HG03060 (cell line): ENCODE data around the gene ELK4.
"Not testable (repeated sequence)": the region's sequence is repeated elsewhere in the genome, so short reads cannot be mapped to it uniquely, and the experiment has no call there.

Source experiments
- ATAC-seq: cut with Tn5 transposase; IDR thresholded peaks from one replicate; pipeline ENCODE4 v1.9.1; 2021; ENCODE audit warnings: low read depth, moderate number of reproducible peaks; ENCODE audit not compliant: unreplicated experiment

Gene ELK4

GRCh38 chr1:205664399-205665017 lies 32.7 kb upstream of the ELK4 start:
- ATAC-seq: no peak

DNA sequence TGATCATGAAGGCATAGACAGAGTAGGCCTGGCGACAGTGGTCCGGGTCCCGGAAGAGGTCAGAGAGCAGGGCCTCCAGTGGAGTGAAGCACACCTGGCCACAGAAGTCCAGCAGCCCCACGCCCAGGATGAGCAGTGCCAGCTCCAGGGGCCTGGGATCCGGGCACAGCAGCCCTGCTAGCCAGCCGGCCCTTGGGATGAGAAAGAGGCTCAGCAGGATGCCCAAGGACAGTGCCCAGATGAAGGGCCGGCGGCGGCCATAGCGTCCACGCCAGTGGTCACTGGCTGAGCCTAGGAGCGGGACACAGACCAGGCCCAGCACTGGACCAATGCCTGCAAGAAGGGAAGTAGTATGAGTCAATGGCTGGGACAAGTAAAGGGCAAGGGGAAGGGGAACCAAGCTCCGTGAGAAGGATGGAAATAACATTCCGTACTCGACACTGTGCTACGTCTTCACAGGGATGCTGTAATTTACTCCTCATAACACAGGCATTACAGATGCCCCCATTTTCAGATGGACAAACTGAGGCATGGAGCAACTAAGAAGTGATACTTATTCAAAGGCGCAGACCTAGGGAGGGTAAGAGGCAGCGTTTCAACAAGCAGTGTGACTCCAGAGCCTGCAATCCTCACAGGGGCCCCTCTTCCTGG lies 31.6 kb upstream of the ELK4 start:
- ATAC-seq: no peak

GRCh38 chr1:205662791-205663190 lies 31.0 kb upstream of the ELK4 start:
- ATAC-seq: no peak

DNA sequence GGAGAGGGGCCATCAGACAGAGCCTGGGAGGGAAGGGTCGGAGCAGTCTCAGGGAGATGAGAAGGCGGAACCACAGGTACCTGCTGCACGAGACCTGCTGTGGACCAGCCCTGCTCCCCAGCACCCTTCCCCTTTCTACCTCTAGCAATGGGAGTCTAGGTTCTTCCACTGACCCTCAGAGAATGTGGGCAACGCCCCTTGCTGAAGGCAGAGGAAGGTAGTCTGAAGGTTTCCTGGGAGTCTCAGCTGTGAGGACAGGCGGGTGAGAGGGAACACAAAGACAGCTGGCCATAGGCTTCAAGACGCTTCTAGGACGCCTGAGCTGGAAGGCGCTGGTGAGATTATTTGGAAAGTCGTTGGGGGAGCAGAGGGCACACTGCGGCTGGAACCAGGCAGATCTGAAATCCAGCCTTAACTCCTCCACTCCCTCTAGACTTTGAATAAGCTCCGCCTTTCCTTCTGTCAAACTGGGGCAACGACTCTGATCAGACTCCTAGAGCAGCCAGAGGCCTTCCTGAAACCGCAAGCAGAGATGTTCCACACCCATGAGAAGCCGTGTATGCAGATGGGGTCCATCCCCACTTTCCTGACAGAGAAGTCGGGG lies 30.4 kb upstream of the ELK4 start:
- no peak for ATAC-seq

DNA sequence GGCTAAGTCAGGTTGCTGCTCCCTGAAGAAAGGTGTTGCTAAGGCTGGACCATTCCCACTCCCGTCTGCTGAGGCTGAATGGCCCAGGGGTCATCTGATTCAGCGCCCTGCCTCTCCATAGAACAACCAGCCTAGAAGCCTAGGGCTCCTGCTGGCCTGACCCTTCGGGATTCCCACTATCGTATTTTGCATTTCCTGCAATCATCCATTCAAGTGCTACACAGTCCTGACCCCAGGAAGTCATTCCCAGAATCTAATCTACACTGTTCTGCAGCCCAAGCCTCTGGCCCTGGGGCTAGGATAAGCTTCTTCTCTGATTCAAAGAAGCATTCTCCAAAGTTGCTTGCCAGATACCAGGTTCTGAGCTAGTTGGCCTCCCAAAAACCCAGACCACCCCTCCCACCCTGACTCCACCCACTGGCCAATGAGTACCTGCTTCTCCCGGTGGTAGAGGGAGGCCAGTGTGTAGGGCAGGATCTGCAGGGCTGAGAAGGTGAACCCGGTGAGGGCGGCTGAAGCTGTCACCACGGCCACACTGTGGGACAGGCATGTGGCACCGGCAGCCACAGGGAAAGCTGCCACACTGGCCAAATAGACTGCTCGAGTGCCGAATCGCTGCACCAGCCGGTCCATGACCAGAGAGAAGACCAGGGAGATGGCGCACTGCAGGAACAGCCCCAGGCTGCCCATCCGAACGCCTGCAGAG lies 29.8 kb upstream of the ELK4 start:
- no peak for ATAC-seq

DNA sequence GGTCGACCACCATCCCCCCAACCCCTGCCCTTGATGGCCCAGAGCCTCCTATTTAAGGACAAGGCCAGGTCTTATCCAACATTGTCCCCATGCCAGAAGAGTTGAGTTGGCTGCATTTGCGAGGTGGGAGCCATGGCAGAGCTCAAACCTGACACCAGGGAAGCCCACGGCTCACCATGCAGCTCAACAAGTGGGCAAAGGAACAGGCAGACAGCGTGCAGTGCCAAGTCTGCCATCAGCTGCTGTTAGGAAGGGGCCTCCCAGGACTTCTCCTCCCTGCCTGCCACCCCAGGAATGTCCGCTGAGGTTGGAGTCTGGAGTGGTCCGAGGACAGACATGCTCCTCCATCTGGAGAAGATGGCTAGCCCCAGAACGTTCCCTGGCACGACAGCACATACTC lies 28.6 kb upstream of the ELK4 start:
- ATAC-seq: no peak

DNA sequence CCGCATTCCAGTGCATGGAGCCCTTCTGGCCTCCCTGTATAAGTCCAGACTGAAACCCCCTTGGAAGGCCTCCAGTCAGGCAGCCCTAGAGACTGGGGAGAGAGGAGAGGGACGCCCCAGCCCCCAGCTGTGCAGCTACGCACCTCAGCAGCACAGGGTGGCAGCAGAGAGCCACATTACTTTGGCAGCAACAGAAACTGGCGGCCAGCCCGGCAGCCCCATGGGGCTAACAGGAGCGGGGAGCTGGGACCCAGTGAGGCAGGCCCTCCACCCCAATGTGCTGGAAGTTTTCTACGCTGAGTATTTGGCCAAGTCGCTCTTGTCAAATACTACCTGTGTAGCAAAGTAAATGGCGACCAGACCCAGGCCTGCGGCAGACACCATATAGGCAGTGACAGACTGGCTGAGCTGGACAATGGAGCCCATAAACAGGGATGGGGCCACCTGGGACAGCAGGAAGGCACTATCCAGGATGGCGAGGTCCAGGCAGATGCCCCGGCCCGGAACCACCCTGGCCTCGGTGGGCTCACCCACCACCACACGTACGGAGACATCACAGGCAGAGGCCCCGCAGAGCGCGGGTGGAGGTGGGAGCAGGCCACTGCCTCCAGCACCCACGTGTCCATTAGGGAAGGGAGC lies 27.3 kb upstream of the ELK4 start:
- peak; percentile 80 for ATAC-seq

DNA sequence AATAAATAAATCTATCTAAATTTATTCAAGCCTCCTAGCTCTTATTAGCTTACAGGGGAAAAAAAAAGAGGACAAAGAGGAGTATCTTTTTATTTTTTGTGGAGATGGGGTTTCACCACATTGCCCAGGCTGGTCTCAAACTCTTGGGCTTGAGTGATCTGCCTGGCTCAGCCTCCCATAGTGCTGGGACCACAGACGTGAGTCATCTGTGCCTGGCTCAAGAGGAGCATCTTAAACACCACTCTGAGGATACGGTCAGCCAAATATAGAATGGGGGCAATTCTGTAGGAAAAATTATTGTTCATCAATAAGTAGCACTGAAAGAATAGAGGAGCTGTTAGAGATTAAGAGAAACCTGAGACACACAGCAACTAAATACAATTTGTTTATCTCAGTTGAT lies 24.4 kb upstream of the ELK4 start:
- no peak for ATAC-seq

- ATAC-seq: no peak
Observed at GRCh38 chr1:205652984-205653383, 21.2 kb upstream of the ELK4 start.

GRCh38 chr1:205650241-205650640 lies 18.4 kb upstream of the ELK4 start:
- no peak for ATAC-seq

- no peak for ATAC-seq
Observed at GRCh38 chr1:205645519-205645918, 13.7 kb upstream of the ELK4 start.

DNA sequence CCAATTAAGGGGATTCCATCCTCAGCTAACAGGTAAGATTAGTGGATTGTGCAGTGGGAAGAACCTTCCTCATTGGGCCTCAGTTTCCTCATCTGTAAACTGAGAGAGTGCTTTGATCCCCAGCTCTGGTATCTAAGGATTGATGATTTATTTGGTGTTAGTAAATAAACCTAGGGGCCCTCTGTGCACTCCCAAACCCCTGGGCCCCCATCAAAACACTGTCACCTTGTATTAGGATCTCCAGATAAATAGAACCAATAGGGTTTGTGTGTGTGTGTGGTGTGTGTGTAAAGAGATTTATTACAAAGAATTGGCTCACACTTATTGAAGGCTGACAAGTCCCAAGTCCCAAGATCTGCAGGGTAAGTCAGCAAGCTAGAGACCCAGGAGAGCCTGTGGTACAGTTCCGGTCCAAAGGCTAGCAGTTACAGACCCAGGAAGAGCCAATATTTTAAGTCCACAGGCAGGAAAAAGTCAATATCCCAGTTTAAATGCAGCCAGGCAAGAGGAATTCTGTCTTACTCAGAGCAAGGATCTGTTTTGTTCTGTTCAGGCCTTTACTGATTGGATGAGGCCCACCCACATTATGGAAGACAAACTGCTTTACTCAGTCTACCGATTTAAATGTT lies 11.0 kb upstream of the ELK4 start:
- no peak for ATAC-seq

DNA sequence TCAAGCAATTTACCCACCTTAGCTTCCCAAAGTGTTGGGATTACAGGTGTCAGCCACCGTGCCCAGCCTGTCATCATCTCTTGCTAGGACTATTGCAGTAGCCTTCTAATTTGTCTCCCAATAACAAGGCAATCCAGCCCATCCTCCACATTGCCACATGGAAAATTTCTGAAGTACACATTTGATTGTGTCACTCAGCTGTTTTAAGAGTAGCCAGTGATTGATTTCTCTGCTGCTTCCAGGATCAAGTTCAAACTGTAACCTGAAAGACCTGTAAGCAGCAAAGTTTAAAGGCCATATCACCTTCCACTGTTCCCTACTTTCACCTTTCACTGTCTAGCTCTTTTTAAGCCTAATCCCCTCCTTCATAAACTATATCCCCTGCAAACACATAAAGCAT lies 7.8 kb upstream of the ELK4 start:
- no peak for ATAC-seq

DNA sequence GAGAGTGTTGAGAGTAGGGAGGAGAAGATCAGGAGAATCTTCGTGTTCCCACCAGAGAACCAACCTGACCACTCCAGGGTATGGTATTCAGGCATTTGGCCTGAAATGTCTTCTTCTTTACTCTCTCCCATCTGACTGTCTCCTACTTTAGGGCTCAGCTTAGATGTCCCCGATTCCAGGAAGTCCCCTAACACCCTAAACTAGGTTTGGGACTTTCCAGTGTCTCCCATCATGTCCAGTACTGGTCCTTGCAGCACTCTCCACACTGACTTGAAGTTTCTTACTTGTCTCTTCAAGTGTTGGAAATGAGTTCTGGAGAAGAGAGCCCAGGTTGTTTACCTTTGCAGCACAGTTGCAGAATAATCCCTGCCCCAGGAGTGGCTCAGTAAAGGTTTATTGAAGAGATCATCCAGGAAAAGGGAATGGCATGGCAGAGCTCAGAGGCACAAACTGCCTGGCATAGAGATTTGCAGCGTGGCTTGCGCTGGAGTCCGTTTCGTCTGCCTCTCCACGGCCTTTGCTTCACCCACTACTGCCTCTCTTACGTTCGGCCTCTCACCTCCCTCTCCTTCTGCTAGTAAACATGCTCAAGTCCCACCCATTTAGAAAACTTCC lies 6.2 kb upstream of the ELK4 start:
- no peak for ATAC-seq

- no peak for ATAC-seq
Observed at GRCh38 chr1:205636732-205637131, 4.9 kb upstream of the ELK4 start.

GRCh38 chr1:205636138-205636530 lies 4.3 kb upstream of the ELK4 start:
- ATAC-seq: not testable (repeated sequence)

DNA sequence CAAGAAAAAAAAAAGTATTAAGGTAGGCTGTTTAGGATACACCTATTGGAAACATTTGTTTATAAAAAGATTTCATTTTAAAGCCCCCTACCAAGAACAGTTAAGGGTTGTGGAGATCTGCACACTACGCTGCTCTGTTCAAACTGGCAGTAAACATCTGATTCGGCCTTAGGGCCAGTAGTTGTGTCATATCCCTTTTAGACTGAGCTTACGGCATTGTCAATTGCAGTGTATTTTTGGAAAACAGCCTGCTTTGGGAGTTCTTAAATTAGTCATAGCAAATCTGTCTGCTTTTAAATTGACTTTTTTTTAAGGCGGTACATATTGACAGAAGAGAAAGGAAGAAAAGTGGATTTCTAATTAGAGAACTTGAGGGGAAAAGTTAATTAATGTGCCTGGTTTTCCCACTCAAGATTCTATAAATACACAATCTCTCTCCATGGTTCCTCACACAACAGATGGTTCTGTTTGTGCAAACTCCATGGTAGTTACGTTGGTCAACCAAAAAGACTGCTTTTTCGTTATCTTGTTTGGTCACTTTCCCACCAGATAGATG lies 1.7 kb upstream of the ELK4 start:
- ATAC-seq: no peak

- no peak for ATAC-seq
Observed at GRCh38 chr1:205632669-205633169, 908 bp upstream of the ELK4 start.

- ATAC-seq: peak; percentile 53
Observed at GRCh38 chr1:205631010-205631767, 622 bp downstream of the ELK4 start.
